MM.1S (cell line): ENCODE results near the gene NKX6-2.
"Not testable (repeated sequence)": the region's sequence is repeated elsewhere in the genome, so short reads cannot be mapped to it uniquely, and the experiment has no call there.

Experiments
- EZH2 ChIP-seq: fragments of 300-600 bp; sonication (generic); optimal IDR thresholded peaks from 2 replicates; pipeline ENCODE3; 2017; ENCODE audit warnings: low read depth, mild to moderate bottlenecking, antibody characterized with exemption, low read length, mixed read lengths
- EZH2phosphoT487 ChIP-seq: fragments of 300-600 bp; sonication (generic); IDR thresholded peaks from 2 replicates; pipeline ENCODE4 v1.6.1; 2018; ENCODE audit warnings: antibody characterized with exemption, low read length
- TF ChIP-seq, protein P1 (sequence below): fragments of 300-600 bp; sonication (generic); IDR thresholded peaks from 2 replicates; pipeline ENCODE4 v1.5.1; 2016; ENCODE audit warnings: antibody characterized with exemption, low read length, mixed read lengths

DNA sequence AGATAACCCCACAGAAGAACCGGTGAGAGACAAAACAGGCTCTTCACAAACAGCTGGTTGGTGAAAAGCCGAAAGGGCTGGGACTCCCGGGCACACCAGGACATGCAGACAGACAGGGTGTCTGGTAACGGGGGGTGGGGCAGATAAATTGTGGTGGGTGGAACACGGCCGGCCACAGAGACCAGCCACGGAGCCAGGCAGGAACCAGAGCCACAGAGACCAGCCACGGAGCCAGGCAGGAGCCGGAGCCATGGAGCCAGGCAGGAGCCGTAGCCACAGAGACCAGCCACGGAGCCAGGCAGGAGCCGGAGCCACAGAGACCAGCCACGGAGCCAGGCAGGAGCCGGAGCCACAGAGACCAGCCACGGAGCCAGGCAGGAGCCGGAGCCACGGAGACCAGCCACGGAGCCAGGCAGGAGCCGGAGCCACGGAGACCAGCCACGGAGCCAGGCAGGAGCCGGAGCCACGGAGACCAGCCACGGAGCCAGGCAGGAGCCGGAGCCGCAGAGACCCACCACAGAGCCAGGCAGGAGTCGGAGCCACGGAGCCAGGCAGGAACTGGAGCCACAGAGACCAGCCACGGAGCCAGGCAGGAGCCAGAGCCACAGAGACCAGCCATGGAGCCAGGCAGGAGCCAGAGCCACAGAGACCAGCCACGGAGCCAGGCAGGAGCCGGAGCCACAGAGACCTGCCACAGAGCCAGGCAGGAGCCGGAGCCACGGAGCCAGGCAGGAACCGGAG lies 40.0 kb upstream of the NKX6-2 start:
- TF ChIP-seq, protein P1, sequence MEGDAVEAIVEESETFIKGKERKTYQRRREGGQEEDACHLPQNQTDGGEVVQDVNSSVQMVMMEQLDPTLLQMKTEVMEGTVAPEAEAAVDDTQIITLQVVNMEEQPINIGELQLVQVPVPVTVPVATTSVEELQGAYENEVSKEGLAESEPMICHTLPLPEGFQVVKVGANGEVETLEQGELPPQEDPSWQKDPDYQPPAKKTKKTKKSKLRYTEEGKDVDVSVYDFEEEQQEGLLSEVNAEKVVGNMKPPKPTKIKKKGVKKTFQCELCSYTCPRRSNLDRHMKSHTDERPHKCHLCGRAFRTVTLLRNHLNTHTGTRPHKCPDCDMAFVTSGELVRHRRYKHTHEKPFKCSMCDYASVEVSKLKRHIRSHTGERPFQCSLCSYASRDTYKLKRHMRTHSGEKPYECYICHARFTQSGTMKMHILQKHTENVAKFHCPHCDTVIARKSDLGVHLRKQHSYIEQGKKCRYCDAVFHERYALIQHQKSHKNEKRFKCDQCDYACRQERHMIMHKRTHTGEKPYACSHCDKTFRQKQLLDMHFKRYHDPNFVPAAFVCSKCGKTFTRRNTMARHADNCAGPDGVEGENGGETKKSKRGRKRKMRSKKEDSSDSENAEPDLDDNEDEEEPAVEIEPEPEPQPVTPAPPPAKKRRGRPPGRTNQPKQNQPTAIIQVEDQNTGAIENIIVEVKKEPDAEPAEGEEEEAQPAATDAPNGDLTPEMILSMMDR = not testable (repeated sequence)
- TF ChIP-seq EZH2, EZH2phosphoT487: not testable (repeated sequence)
